Measurements from ENCODE around the gene ZNF560.
A peak's percentile ranks its signal among the peaks of the same experiment; 100 is the strongest.

ZNF560 gene

DNA sequence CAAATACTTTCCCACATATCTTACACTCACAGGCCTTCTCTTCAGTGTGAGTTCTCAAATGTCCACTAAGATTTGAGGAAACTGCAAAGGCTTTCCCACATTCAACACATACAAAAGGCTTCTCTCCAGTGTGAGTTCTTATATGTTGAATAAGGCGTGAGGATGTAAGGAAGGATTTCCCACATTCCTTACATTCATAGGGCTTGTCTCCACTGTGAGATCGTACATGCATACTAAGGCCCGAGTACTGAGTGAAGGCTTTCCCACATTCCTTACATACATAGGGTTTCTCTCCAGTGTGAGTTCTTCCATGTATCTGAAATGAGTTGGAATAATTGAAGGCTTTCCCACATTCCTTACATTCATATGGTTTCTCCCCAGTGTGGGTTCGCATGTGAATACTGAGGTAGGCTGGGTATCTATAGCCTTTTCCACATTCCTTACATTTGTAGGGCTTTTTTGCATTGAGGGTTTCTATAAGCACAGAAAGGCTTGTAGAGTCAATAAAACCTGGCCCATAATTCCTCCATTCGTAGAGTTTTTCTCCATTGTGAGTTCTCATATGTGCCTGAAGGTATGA is 30.4 kb upstream of the ZNF560 start:
- H3K4me3 ChIP-seq (ENCODE audit: low read length): no peak overlapping the region
- peak; percentile 2 for DNase-seq (ENCODE audit: low read depth)
- TF ChIP-seq CTCF (conservative IDR thresholded peaks at IDR 0.05; ENCODE audit: low read length): no peak

DNA sequence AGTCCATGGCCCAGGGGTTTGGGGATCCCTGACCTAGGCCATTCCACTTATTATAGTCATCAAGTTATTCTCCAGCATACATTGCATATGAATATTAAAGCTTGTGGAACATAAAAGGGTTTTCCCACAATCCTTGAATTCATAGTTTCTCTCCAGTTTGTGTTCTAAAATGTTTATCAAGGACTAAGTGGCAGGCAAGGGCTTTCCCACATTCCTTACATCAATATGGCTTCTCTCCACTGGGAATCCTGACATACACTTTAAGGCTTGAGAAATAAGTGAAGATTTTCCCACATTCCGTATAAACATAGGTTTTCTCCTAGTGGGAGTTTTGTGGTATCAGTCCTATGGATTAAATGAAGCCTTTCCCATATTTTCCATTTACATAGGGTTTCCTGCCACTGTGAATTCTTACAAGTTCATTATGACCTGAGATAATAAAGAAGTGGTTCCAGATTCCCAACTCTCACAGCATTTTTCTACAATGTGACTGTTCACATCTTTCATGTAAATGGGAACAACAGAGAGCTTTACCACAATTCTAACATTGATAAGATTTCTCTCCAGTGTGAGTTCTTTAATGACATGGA is 25.6 kb upstream of the ZNF560 start:
- TF ChIP-seq CTCF (conservative IDR thresholded peaks at IDR 0.05; ENCODE audit: low read length): no peak
- DNase-seq (ENCODE audit: low read depth): no peak
- H3K4me3 ChIP-seq (ENCODE audit: low read length): no peak overlapping the region

- no peak overlapping the region for H3K4me3 ChIP-seq (ENCODE audit: low read length)
- no peak for TF ChIP-seq CTCF (conservative IDR thresholded peaks at IDR 0.05; ENCODE audit: low read length)
- no peak for DNase-seq (ENCODE audit: low read depth)
Observed at GRCh38 chr19:9507285-9507684, 8.9 kb upstream of the ZNF560 start.

- H3K4me3 ChIP-seq (ENCODE audit: low read length): no peak overlapping the region
- no peak for TF ChIP-seq CTCF (conservative IDR thresholded peaks at IDR 0.05; ENCODE audit: low read length)
- DNase-seq (ENCODE audit: low read depth): no peak
Observed at GRCh38 chr19:9500796-9501195, 2.4 kb upstream of the ZNF560 start.

- no peak for DNase-seq (ENCODE audit: low read depth)
- TF ChIP-seq CTCF (conservative IDR thresholded peaks at IDR 0.05; ENCODE audit: low read length): no peak
- no peak overlapping the region for H3K4me3 ChIP-seq (ENCODE audit: low read length)
Observed at GRCh38 chr19:9494096-9494495, 4.3 kb downstream of the ZNF560 start.

DNA sequence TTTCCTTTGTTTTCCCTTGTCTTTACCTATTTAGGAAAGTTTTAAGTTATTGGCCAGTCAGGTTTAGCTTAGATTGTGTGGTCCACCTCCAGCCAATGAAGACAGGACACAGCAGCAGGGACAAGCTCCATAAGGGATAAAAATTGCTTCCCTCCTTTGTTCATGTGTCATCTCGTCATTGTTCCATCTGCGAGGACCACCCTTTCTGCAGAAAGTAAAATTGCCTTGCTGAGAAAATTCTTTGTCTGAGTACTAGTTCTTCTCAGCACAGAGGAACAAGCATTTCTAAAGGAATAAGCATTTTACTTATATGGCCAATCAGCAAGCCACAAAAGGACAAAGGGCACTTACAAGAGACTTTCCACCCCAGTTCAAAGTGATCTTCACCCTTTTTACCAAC is 11.4 kb downstream of the ZNF560 start:
- no peak for DNase-seq (ENCODE audit: low read depth)
- no peak for TF ChIP-seq CTCF (conservative IDR thresholded peaks at IDR 0.05; ENCODE audit: low read length)

GRCh38 chr19:9485140-9485539 is 13.3 kb downstream of the ZNF560 start:
- no peak overlapping the region for H3K4me3 ChIP-seq (ENCODE audit: low read length)
- no peak for TF ChIP-seq CTCF (conservative IDR thresholded peaks at IDR 0.05; ENCODE audit: low read length)
- no peak for DNase-seq (ENCODE audit: low read depth)

More for the DNA sequence above, 11.4 kb downstream of the ZNF560 start:
- H3K4me3 ChIP-seq (ENCODE audit: low read length): no peak overlapping the region

Data from AG10803 (cell line).